ENCODE measurements around the gene IFITM10.

DNA sequence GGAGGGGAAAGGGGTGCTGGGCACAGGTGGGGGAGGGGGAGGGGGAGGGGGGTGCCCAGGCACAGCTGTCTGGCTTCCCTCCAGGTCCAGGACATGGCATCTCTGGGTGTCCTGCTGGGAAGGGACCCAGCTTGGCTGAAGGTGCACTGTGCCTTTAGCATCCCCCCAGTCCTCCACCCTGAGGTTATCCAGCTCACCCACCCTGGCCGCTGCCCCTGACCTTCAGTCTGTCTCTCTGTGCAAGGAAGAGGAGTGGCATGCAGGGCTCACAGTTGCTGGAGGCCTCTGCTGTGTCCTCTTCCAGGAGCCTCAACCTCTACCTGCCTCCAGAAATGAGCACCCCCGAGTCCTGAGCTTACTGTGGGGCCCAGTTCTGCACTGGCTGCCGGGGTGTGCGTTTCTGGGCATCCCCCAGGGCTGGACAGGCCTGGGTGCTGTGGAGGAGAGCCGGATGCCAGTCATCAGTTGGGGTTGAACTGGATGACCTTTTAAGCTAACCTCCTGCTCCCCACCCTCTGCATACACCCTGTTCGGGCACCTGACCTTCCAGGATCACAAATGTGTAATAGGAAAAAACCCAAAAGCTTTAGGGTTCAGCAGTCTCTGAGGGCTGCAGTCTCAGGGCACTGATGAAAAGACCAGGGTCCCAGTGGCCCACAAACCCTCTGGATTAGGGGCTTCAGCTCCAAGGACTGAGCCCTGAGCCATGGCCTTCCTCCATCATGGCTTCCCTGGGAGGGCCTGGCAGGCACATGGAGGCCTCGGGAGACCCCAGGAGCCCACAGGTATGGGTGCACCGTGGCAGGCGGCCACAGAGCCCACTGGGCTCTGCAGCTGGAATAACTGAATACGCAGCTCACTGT lies 23.0 kb upstream of the IFITM10 start:
- TF ChIP-seq CTCF (IDR thresholded peaks at IDR 0.05; ENCODE audit: insufficient read depth, low read length, poor library complexity, severe bottlenecking) (no peak), EZH2phosphoT487 (conservative IDR thresholded peaks at IDR 0.05; ENCODE audit: low read length) (no peak)
